Right cardiac atrium (tissue), 5 donors: ENCODE data around the gene MAGI3. TPM values are rescaled to one million over a fixed set of nuclear protein-coding genes. Genes with fewer than 3 reads are reported as not detected.

Experiments used
- ATAC-seq, 2 donors: fragments of 200-7000 bp; cut with Tn5 transposase; one replicate each; pipeline versions ENCODE4 v1.8.0 to v1.9.1; 2020; ENCODE audit warnings: moderate library complexity in 2 of 2, mild to moderate bottlenecking in 1 of 2
- DNase-seq, 3 donors: peaks; one replicate each; pipeline ENCODE4 v3.0.0-alpha.2; 2020
- H3K27ac ChIP-seq: one replicate; pipeline ENCODE4 v1.5.1; 2013; ENCODE audit warnings: mild to moderate bottlenecking, low read length, control low read depth, moderate library complexity
- H3K27me3 ChIP-seq: one replicate; pipeline ENCODE4 v1.6.1; 2013; ENCODE audit not compliant: control insufficient read depth, insufficient read depth
- H3K4me1 ChIP-seq: one replicate; pipeline ENCODE4 v1.6.1; 2013; ENCODE audit warnings: low read length; ENCODE audit not compliant: control insufficient read depth, insufficient read depth
- H3K4me3 ChIP-seq: one replicate; pipeline ENCODE4 v1.5.1; 2013; ENCODE audit warnings: low read length, control low read depth
- H3K9me3 ChIP-seq: one replicate; pipeline ENCODE4 v1.6.1; 2013; ENCODE audit warnings: low read length; ENCODE audit not compliant: control insufficient read depth
- WGBS: extraction: QIAGEN DNeasy Blood & Tissue Kit; methylation state at CpG from one replicate; pipeline ENCODE4 v1.1.7; 2013; 5-methylcytosine and 5-hydroxymethylcytosine counted together
- intact Hi-C, 4 donors: fragments of 100-400 bp; cut with DNase I; formaldehyde crosslinking; loops; one replicate each; pipeline versions ENCODE4 v1.11.0 to v1.14.0; 2022 to 2023
- long read RNA-seq, 4 donors: library from polyadenylated mRNA; unstranded; transcript quantifications; one replicate each; pipeline ENCODE4 v2.0.0, GENCODE V29; 2020 to 2021
- polyA plus RNA-seq: library from polyadenylated mRNA; stranded (reverse); fragments of 200-250 nt; gene quantifications from one replicate; pipeline ENCODE4 v1.2.3, GENCODE V29; 2013
- total RNA-seq, 4 donors: library from RNA; stranded (reverse); fragmentation: NEBNext Ultra II Directional; extraction: Animal tissue kit (Norgen Biotek cat#: 25700); gene quantifications; one replicate each; pipeline ENCODE4 v1.2.1, GENCODE V29; 2021
- donor health status: healthy with polysubstance abuse.
- donor health status: DM: no; HTN: yes; CAD: no.
- donor health status: DM: no; HTN: no; CAD: no.
- donor health status: DM: no; HTN: yes; CAD: no; lungs with severe emphysema.
- donor health status: DM: yes; HTN: yes; CAD: no.

Gene MAGI3
- total RNA-seq = 1 to 10 TPM; 7.8 to 8.9 (median 8.2) TPM
- polyA plus RNA-seq = 2.9 TPM
- long read RNA-seq, donor 1, full-length matches to known transcripts = 4 of 12 reads
- long read RNA-seq, donor 1, partial matches to known transcripts = 2 of 12 reads
- long read RNA-seq, donor 1, other reads (novel, unspliced or antisense) = 6 of 12 reads
- long read RNA-seq, donor 2, partial matches to known transcripts = 0 of 1 reads
- long read RNA-seq, donor 2, other reads (novel, unspliced or antisense) = 1 of 1 reads
- long read RNA-seq, donor 3, full-length matches to known transcripts = 1 of 8 reads
- long read RNA-seq, donor 3, partial matches to known transcripts = 2 of 8 reads
- long read RNA-seq, donor 3, other reads (novel, unspliced or antisense) = 5 of 8 reads
- long read RNA-seq, donor 4, full-length matches to known transcripts = 2 of 2 reads
- long read RNA-seq, donor 4, partial matches to known transcripts = 0 of 2 reads
- long read RNA-seq, donor 4, other reads (novel, unspliced or antisense) = 0 of 2 reads

GRCh38 chr1:113389953-113390834 lies at the start of gene MAGI3:
Gene MAGI3, plus strand, starts transcription at chr1:113390515. Its CDS starts 519 bp downstream, at chr1:113391034.
- DNase-seq (peak; percentile 98 to 99 (median 99)), ATAC-seq (peak; percentile 98 to 99)
- no peaks in the 10 kb centered on the region for H3K27me3 ChIP-seq
- intact Hi-C loops = no loop called here
- WGBS = under 1% methylated on average over 89 of the region's 89 CpGs
- peak within 1 kb of the TSS; percentile 56 for H3K27ac ChIP-seq
- H3K4me3 ChIP-seq = peak within 1 kb of the TSS; percentile 84
- H3K4me1 ChIP-seq = no peaks in the 10 kb centered on the region
- no peaks in the 10 kb centered on the region for H3K9me3 ChIP-seq

- intact Hi-C loops = no loop called here
- ATAC-seq = no peak
- Histone ChIP-seq H3K27ac (no peak overlapping the region), H3K9me3 (no peaks in the 10 kb centered on the region), H3K4me3 (no peak overlapping the region), H3K27me3 (no peaks in the 10 kb centered on the region), H3K4me1 (no peaks in the 10 kb centered on the region)
- WGBS = 42% methylated on average over 2 of the region's 2 CpGs
- DNase-seq = no peak
These were observed 36.7 kb upstream of the MAGI3 start for GRCh38 chr1:113353580-113353979.

- Histone ChIP-seq H3K27me3 (no peaks in the 10 kb centered on the region), H3K4me3 (no peak overlapping the region), H3K4me1 (no peaks in the 10 kb centered on the region), H3K27ac (no peak overlapping the region), H3K9me3 (no peaks in the 10 kb centered on the region)
- no peak for DNase-seq
- intact Hi-C loops = no loop called here
- WGBS = 82% methylated on average over 3 of the region's 3 CpGs
- no peak for ATAC-seq
These were observed 26.4 kb upstream of the MAGI3 start for GRCh38 chr1:113363935-113364334.

DNA sequence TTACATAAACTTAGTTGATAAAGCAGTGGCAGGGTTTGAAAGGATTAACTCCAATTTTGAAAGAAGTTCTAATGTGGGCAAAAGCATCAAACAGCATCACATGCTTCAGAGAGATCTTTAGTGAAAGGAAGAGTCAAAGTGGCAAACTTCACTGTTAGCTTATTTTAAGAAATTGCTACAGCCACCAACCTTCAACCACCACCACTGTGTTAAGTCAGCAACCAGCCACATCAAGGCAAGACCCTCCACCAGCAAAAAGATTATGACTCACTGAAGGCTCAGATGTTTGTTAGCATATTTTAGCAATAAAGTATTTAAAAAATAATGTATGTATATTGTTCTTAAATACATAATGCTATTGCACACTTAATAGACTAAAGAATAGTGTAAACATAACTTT lies 21.3 kb upstream of the MAGI3 start:
- H3K4me1 ChIP-seq = no peaks in the 10 kb centered on the region
- no peak overlapping the region for H3K4me3 ChIP-seq
- H3K9me3 ChIP-seq = no peaks in the 10 kb centered on the region
- H3K27me3 ChIP-seq = no peaks in the 10 kb centered on the region
- H3K27ac ChIP-seq = no peak overlapping the region
- DNase-seq (no peak), ATAC-seq (no peak)
- intact Hi-C loops = no loop called here

DNA sequence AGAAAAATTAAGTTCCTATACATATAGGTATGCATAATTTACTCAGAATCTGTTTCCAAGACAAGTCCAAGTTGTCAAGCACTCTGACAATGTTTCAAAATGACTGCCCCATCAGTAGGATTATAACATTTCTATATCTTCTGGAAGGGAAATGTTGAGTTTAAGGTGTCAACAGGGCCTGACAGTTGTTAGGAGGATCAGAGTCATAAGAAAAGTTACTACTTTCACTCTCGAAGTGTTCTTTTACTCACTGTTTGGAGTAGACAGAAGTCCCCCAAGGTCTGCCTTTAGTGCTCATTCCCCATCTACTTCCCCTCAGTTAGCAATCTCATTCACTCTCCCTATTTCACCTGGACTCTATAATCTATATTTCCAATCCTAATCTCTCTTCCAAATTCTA lies 20.6 kb upstream of the MAGI3 start:
- Histone ChIP-seq H3K4me1 (no peaks in the 10 kb centered on the region), H3K9me3 (no peaks in the 10 kb centered on the region), H3K27ac (no peak overlapping the region), H3K27me3 (no peaks in the 10 kb centered on the region), H3K4me3 (no peak overlapping the region)
- ATAC-seq (no peak), DNase-seq (no peak)
- 74% methylated on average over 1 of the region's 1 CpG for WGBS
- intact Hi-C loops = no loop called here

DNA sequence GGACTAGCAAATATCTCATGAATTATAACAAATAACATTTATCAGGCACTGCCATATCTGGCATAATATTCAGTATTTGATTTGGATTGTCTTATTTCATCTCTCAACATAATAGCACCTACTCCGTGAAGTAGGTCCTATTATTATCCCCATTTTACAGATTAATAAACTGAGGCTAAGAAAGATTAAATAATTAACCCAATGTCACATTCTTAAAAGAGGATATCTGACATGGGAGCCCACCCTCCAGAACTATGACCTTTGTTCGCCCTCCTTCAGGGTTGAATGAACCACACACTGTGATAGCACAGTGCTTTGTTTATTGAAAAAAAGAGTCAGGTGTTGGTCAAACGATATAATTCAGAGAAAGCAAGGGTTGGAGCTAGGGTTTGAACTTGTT lies 19.4 kb upstream of the MAGI3 start:
- Histone ChIP-seq H3K4me1 (no peaks in the 10 kb centered on the region), H3K27me3 (no peaks in the 10 kb centered on the region), H3K27ac (no peak overlapping the region), H3K4me3 (no peak overlapping the region), H3K9me3 (no peaks in the 10 kb centered on the region)
- 87% methylated on average over 3 of the region's 3 CpGs for WGBS
- intact Hi-C loops = no loop called here
- DNase-seq (no peak), ATAC-seq (no peak)

DNA sequence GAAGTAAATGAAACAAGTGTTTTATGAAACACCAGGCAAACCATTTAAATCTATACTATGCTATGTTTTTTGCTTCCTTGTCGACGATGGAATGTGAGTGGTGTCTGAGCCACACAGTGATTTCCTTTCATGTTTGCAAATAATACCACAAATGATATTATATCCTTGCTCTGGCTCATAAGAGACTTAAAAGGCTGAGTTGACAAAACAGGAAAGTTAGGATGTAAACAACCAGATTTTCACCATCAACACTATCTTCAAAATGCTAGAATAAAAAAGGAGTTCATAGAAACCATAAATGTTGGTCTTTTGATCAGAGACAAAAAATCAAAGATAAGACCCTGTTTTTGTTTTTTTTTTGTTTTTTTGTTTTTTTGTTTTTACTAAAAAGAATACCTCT lies 17.8 kb upstream of the MAGI3 start:
- intact Hi-C loops = no loop called here
- WGBS = 73% methylated on average over 2 of the region's 2 CpGs
- ATAC-seq = no peak
- Histone ChIP-seq H3K4me1 (no peaks in the 10 kb centered on the region), H3K9me3 (no peaks in the 10 kb centered on the region), H3K27ac (no peak overlapping the region), H3K27me3 (no peaks in the 10 kb centered on the region), H3K4me3 (no peak overlapping the region)
- DNase-seq = no peak

- H3K4me3 ChIP-seq = no peak overlapping the region
- no peaks in the 10 kb centered on the region for H3K4me1 ChIP-seq
- H3K9me3 ChIP-seq = no peaks in the 10 kb centered on the region
- intact Hi-C loops = no loop called here
- H3K27me3 ChIP-seq = no peaks in the 10 kb centered on the region
- H3K27ac ChIP-seq = no peak overlapping the region
- DNase-seq (no peak), ATAC-seq (no peak)
These were observed 16.7 kb upstream of the MAGI3 start for GRCh38 chr1:113373644-113374043.

DNA sequence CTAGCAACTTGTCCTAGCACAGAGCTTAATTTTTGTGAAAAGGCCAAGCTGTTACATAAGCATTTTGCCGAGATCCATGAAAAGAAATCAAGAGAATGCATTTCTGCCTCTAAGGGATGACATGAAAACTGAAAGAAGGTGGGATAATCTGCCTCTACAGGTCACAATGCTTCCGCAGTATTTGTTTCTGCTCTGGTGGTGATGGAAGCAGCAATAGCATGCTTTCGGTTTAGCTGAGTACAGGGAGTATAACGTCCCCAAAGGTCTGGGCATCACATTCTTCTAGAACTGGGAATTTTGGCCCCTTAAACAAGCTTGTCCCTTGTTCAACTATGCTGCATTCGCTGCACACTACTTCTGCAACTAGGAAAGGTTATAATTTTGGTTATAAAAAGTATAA lies 14.4 kb upstream of the MAGI3 start:
- intact Hi-C loops = no loop called here
- no peak overlapping the region for H3K27ac ChIP-seq

DNA sequence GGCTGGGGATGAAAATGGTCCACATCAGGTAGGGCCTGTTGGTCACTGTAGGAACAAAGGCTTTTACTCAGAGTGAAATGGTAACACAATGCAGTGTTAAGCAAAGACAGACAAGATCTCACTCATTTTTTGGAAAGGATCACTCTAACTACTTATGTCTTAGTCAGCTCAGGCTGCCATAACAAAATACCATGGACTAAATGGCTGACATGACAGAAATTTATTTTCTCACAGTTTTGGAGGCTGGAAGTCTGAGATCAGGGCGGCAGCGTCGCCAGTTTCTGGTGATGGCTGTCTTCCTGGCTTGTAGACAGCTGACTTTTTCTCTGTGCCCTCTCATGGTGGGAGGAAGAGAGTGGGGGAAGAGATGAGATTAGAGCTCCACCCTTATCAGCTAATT lies 10.2 kb upstream of the MAGI3 start:
- intact Hi-C loops = no loop called here
- DNase-seq = no peak
- Histone ChIP-seq H3K4me3 (no peak overlapping the region), H3K9me3 (no peaks in the 10 kb centered on the region), H3K4me1 (no peaks in the 10 kb centered on the region), H3K27ac (no peak overlapping the region), H3K27me3 (no peaks in the 10 kb centered on the region)
- 83% methylated on average over 3 of the region's 3 CpGs for WGBS
- no peak for ATAC-seq

More for the DNA sequence above, 14.4 kb upstream of the MAGI3 start:
- peak overlapping the region; percentile 9 for H3K4me3 ChIP-seq
- no peak for DNase-seq
- no peaks in the 10 kb centered on the region for H3K4me1 ChIP-seq
- no peaks in the 10 kb centered on the region for H3K9me3 ChIP-seq
- H3K27me3 ChIP-seq = no peaks in the 10 kb centered on the region
- peak in 1 of 2 donors; percentile 40 for ATAC-seq
- 51% methylated on average over 5 of the region's 5 CpGs for WGBS

GRCh38 chr1:113388017-113388620 lies 2.2 kb upstream of the MAGI3 start:
- Histone ChIP-seq H3K9me3 (no peaks in the 10 kb centered on the region), H3K27ac (no peak overlapping the region), H3K4me3 (no peak overlapping the region), H3K27me3 (no peaks in the 10 kb centered on the region), H3K4me1 (no peaks in the 10 kb centered on the region)
- intact Hi-C loops = no loop called here
- no peak for ATAC-seq
- DNase-seq = no peak
- WGBS = 94% methylated on average over 1 of the region's 1 CpG
